GM21447 (cell line): ENCODE data around the gene WSB1.

Experiments used
- ATAC-seq: cut with Tn5 transposase; IDR thresholded peaks from one replicate; pipeline ENCODE4 v1.9.1; 2021; ENCODE audit not compliant: unreplicated experiment

Gene WSB1

GRCh38 chr17:27354491-27355081 is 60.7 kb downstream of the WSB1 start:
- no peak for ATAC-seq

GRCh38 chr17:27355419-27355818 is 61.5 kb downstream of the WSB1 start:
- no peak for ATAC-seq

DNA sequence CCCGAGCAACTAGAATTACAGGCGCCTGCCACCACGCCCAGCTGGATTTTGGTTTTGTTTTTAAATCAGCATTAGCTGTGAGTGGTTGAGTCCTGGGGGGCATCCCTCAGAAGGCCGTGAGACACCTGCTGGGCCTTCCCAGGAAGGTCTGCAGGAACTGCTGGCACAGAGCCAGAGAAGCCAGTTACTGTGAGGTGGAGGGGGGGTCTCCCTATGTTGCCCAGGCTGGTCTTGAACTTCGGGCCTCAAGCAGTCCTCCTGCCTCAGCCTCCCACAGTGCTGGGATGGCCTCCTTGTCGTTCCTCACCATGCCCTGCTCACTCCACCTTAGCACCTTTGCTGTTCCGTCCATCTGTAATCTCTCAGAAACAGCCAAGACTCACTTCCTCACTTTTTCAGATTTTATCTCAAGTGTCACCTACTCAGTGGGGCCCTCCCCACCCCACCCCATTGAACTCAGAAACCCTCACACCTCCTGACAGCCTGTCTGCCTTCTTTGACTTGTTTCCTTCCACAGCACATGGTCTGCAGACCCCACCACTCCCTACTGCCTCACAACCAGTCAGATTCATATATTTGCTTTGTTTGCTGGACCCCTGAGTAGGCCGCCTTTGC is 62.3 kb downstream of the WSB1 start:
- ATAC-seq = no peak

GRCh38 chr17:27357236-27357635 is 63.3 kb downstream of the WSB1 start:
- ATAC-seq = no peak

DNA sequence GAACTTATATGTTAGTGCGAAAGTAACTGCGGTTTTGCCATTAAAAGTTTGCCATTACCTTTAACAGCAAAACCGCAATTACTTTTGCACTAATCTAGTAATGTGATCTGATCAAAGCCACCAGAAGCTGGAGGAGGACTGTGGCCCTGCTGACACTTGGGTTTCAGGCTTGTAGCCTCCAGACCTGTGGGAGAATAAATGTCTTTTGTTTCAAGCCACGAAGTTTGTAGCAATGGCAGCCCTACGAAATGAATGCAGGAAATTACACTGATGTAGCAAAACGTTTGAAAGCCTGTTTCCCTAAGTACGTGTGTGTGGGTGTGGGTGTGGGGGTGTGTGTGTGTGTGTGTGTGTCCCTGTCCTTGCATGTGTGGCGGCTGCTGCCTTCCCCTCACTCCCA is 66.6 kb downstream of the WSB1 start:
- ATAC-seq = no peak

GRCh38 chr17:27361695-27362094 is 67.8 kb downstream of the WSB1 start:
- ATAC-seq = no peak

GRCh38 chr17:27362503-27362902 is 68.6 kb downstream of the WSB1 start:
- ATAC-seq = no peak

GRCh38 chr17:27362909-27363308 is 69.0 kb downstream of the WSB1 start:
- no peak for ATAC-seq

DNA sequence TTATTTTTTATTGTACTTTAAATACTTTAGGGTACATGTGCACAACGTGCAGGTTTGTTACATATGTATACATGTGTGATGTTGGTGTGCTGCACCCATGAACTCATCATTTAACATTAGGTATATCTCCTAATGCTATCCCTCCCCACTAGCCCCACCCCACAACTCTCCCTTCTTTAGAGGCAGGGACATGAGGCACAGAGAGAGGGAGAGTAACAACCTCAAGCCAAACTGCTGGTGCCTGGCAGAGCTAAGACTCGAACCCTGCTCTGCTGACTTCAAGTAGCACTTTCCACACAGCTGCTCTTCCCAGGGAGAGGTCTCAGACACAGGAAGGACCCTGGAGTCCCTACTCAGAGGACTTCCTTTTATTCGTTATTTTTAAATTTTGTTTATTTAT is 69.4 kb downstream of the WSB1 start:
- no peak for ATAC-seq
